ENCODE results near the gene CLDN9. TPM values are rescaled to one million over a fixed set of nuclear protein-coding genes. Genes with fewer than 3 reads are reported as not detected.

Gene CLDN9
- total and polyA plus RNA-seq, 9 of the 15 experiments (the other 6 are each of a cell fraction or from before 2014, with no cell fraction given) = 0.12 to 0.44 (median 0.22) TPM; not detected in 4

DNA sequence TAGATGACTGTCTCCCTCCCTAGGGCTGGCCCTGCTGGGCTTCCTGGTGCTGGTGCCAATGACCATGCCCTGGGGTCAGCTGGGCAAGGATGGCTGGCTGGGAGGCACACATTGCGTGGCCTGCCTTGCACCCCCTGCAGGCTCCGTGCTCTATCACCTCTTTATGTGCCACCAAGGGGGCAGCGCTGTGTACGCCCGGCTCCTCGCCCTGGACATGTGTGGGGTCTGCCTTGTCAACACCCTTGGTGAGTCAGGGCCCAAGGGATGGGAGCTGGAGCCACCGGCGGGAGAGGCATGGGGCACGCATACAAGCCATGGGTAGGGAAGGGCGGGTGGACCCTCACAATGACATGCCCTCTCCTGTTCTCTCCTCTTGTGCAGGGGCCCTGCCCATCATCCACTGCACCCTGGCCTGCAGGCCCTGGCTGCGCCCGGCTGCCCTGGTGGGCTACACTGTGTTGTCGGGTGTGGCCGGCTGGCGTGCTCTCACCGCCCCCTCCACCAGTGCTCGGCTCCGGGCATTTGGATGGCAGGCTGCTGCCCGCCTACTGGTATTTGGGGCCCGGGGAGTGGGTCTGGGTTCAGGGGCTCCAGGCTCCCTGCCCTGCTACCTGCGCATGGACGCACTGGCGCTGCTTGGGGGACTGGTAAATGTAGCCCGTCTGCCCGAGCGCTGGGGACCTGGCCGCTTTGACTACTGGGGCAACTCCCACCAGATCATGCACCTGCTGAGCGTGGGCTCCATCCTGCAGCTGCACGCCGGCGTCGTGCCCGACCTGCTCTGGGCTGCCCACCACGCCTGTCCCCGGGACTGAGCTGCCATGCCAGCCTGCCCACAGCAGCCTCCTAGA lies 41.4 kb upstream of the CLDN9 start:
- intact Hi-C loops (cut with micrococcal nuclease) = no loop called here
- Histone ChIP-seq H3K27me3 (ENCODE audit: control insufficient read depth in 2 of 2, insufficient read depth in 2 of 2, low read length in 2 of 2) (no peaks in the 10 kb centered on the region), H3K36me3 (ENCODE audit: control insufficient read depth, insufficient read depth, low read length) (peaks cover 56% of the 10 kb centered on the region; the same call in 2 of the 3 replicates), H3K4me3 (peak overlapping the region; percentile 96; the same call in 1 of the 2 replicates), H3K4me1 (replicated peaks in 1 of 2; ENCODE audit: control insufficient read depth in 2 of 2, insufficient read depth in 2 of 2, low read length in 2 of 2) (peaks cover 15 to 97% of the 10 kb centered on the region in 2 experiments), H3K4me2 (ENCODE audit: insufficient read depth, low read length) (peak overlapping the region; percentile 78), H3K79me2 (ENCODE audit: control insufficient read depth, insufficient read depth, low read length) (peaks cover 25% of the 10 kb centered on the region), H3K9me3 (replicated peaks; ENCODE audit: control insufficient read depth, insufficient read depth, low read depth, low read length) (no peaks in the 10 kb centered on the region), H3K27ac (ENCODE audit: extremely low read depth, low read depth, low read length) (peak overlapping the region; percentile 84; the same call in 1 of the 3 replicates), H4K20me1 (replicated peaks; ENCODE audit: control insufficient read depth, insufficient read depth, low read length) (peaks cover 25% of the 10 kb centered on the region), H2AFZ (ENCODE audit: low read depth, low read length) (no peak overlapping the region), H3K9me1 (ENCODE audit: control insufficient read depth, insufficient read depth, low read length) (peaks cover 3% of the 10 kb centered on the region), H3K9ac (ENCODE audit: insufficient read depth in 1 of 2, low read depth in 2 of 2, low read length in 2 of 2) (peak overlapping the region; percentile 77 to 99; a peak in 3 of 4 replicates)
- in situ Hi-C loops (cut with MboI) = no loop called here
- ChIA-PET CTCF (ENCODE audit: low intra/inter-chr PET ratio) (no interaction called here), POLR2A (interaction anchor here (0.5 to 2.1 kb wide), 5 partner anchors 7 to 32 kb away, joined by 3 to 17 read pairs (median 3); partner anchors contain the start of genes KREMEN2 and PKMYT1)
- no TSS peak for BruUV-seq (replicated peaks)
- WGBS (ENCODE audit: insufficient coverage, low coverage, missing lambda C conversion rate) = 86% methylated on average over 35 of the region's 35 CpGs
- FAIRE-seq (no peak), DNase-seq (ENCODE audit: extremely low read depth in 1 of 4, low spot score in 3 of 4) (no peak), ATAC-seq (no peak)
- TF ChIP-seq SMARCC2 (IDR thresholded peaks at IDR 0.05; ENCODE audit: low read depth) (no peak), ATF3 (IDR thresholded peaks at IDR 0.05) (no peak), ATF3 (CRISPR knock-in tag; conservative IDR thresholded peaks at IDR 0.05) (no peak), SUPT5H (IDR thresholded peaks at IDR 0.05) (peak; percentile 9; the same call in 1 of the 2 replicates), ZNF586 (CRISPR knock-in tag; conservative IDR thresholded peaks at IDR 0.05) (no peak), SIX5 (IDR thresholded peaks at IDR 0.05; ENCODE audit: borderline replicate concordance in 1 of 2, insufficient read depth in 1 of 2, low read depth in 1 of 2, low read length in 2 of 2) (no peak), ZNF239 (CRISPR knock-in tag; IDR thresholded peaks at IDR 0.05) (no peak), HNRNPLL (IDR thresholded peaks at IDR 0.05; ENCODE audit: low read depth, low read length, poor library complexity, severe bottlenecking) (no peak), BRD9 (IDR thresholded peaks at IDR 0.05; ENCODE audit: low read depth, partially characterized antibody) (no peak), KLF6 (CRISPR knock-in tag; IDR thresholded peaks at IDR 0.05; ENCODE audit: borderline replicate concordance) (no peak), TSC22D4 (tag; IDR thresholded peaks at IDR 0.05) (no peak), ZNF253 (CRISPR knock-in tag; conservative IDR thresholded peaks at IDR 0.05) (no peak), GABPB1 (CRISPR knock-in tag; IDR thresholded peaks at IDR 0.05) (no peak), IRF1 (CRISPR knock-in tag; IDR thresholded peaks at IDR 0.05; ENCODE audit: borderline replicate concordance) (no peak), POLR2AphosphoS2 (IDR thresholded peaks at IDR 0.05; ENCODE audit: low read length) (peak; percentile 21), POLR2H (tag; IDR thresholded peaks at IDR 0.05; ENCODE audit: low read depth) (no peak), SIRT6 (IDR thresholded peaks at IDR 0.05; ENCODE audit: low read depth, low read length) (peak; percentile 48), MAZ (CRISPR knock-in tag; conservative IDR thresholded peaks at IDR 0.05 in 1 of 2, IDR thresholded peaks at IDR 0.05 in 1 of 2) (0 out of 4 replicates have a peak, but pooled peaks of 1 of the 2 experiments have one; percentile 27), ETS1 (conservative IDR thresholded peaks at IDR 0.05; ENCODE audit: control insufficient read depth, low read depth, low read length) (0 out of 2 replicates have a peak, but pooled peaks have one; percentile 10)
